Breast epithelium (tissue), 4 donors: ENCODE measurements around the gene DYNC1I1. TPM values are rescaled to one million over a fixed set of nuclear protein-coding genes. Genes with fewer than 3 reads are reported as not detected.

Experiments used
- DNase-seq, 2 donors: peaks; one replicate each; pipeline ENCODE4 v3.0.0-alpha.2; 2019; ENCODE audit warnings: low spot score in 2 of 2
- H3K27ac ChIP-seq, 2 donors: fragments of 200-600 bp; sonication (generic) in 1 of 2; one replicate each; pipeline ENCODE4 v1.5.1; 2016 to 2019; ENCODE audit warnings: mild to moderate bottlenecking in 1 of 2
- H3K27me3 ChIP-seq, 2 donors: fragments of 200-600 bp; sonication (generic) in 1 of 2; one replicate each; pipeline versions ENCODE4 v1.5.1 to v1.6.0; 2017 to 2019; ENCODE audit warnings: control low read depth in 1 of 2, mild to moderate bottlenecking in 1 of 2
- H3K36me3 ChIP-seq: fragments of 200-600 bp; one replicate; pipeline ENCODE4 v1.5.1; 2019
- H3K4me1 ChIP-seq, 2 donors: fragments of 200-600 bp; sonication (generic); one replicate each; pipeline ENCODE4 v1.5.1; 2016 to 2019; ENCODE audit warnings: control low read depth in 1 of 2
- H3K4me3 ChIP-seq, 3 donors: fragments of 200-600 bp; sonication (generic); 1 replicate in 2 of 3; 2 replicates in 1 of 3; pipeline ENCODE4 v1.5.1; 2016 to 2019; ENCODE audit warnings: mild to moderate bottlenecking in 3 of 3, moderate library complexity in 2 of 3
- H3K9me3 ChIP-seq, 2 donors: fragments of 200-600 bp; sonication (generic) in 1 of 2; one replicate each; pipeline ENCODE4 v1.5.1; 2016 to 2019; ENCODE audit warnings: control low read depth in 1 of 2
- POLR2A ChIP-seq: fragments of 450-650 bp; IDR thresholded peaks from one replicate; pipeline ENCODE4 v1.6.1; 2016; ENCODE audit warnings: antibody characterized with exemption, mild to moderate bottlenecking, moderate library complexity
- POLR2AphosphoS5 ChIP-seq, 3 donors: sonication (generic); formaldehyde crosslinking; IDR thresholded peaks; one replicate each; pipeline ENCODE4 v1.6.1; 2017; ENCODE audit warnings: antibody characterized with exemption in 3 of 3
- intact Hi-C: fragments of 100-400 bp; cut with DNase I; formaldehyde crosslinking; loops from one replicate; pipeline ENCODE4 v1.15.1; 2023; ENCODE audit warnings: low total_unique reads
- total RNA-seq, 3 donors: library from RNA; depleted of rRNA; stranded (reverse); fragments of >200 nt; gene quantifications; one replicate each; pipeline ENCODE4 v1.1.0, GENCODE V29; 2016
- TF ChIP-seq, protein P1 (sequence below), 3 donors: fragments of 450-650 bp; IDR thresholded peaks; one replicate each; pipeline ENCODE4 v1.5.1; 2016 to 2017; ENCODE audit warnings: antibody characterized with exemption in 3 of 3, mild to moderate bottlenecking in 3 of 3, moderate library complexity in 3 of 3

Gene DYNC1I1
- total RNA-seq, 3 donors from 2014 or later = 5.7 to 7.7 (median 6.6) TPM

DNA sequence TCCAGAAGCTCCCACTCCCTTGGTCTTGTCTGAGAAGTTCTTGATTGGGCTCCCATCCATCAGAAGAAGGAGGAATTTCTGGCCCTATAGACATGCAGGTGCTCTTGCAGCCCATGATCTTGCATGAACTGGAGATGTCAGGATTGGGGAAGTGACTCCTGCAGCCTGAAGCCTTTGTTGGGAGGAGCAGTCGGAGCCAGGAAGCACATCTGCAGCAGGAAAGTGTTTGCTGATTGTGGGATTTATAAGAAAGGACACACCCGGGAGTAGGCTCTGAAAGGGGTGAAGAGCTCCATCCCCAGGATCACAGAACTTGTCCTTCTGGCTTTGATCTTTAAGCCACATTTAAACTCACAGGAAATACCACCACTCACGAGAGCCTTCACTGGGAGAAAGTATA, 185.2 kb downstream of the DYNC1I1 start:
- Histone ChIP-seq H3K27me3 (no peaks in the 10 kb centered on the region), H3K4me3 (no peak overlapping the region), H3K36me3 (no peaks in the 10 kb centered on the region), H3K9me3 (no peaks in the 10 kb centered on the region), H3K27ac (no peak overlapping the region), H3K4me1 (no peaks in the 10 kb centered on the region)
- intact Hi-C loops = no loop called here
- DNase-seq = no peak
- TF ChIP-seq, protein P1, sequence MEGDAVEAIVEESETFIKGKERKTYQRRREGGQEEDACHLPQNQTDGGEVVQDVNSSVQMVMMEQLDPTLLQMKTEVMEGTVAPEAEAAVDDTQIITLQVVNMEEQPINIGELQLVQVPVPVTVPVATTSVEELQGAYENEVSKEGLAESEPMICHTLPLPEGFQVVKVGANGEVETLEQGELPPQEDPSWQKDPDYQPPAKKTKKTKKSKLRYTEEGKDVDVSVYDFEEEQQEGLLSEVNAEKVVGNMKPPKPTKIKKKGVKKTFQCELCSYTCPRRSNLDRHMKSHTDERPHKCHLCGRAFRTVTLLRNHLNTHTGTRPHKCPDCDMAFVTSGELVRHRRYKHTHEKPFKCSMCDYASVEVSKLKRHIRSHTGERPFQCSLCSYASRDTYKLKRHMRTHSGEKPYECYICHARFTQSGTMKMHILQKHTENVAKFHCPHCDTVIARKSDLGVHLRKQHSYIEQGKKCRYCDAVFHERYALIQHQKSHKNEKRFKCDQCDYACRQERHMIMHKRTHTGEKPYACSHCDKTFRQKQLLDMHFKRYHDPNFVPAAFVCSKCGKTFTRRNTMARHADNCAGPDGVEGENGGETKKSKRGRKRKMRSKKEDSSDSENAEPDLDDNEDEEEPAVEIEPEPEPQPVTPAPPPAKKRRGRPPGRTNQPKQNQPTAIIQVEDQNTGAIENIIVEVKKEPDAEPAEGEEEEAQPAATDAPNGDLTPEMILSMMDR (IDR thresholded peaks at IDR 0.05) = no peak
- no peak for TF ChIP-seq POLR2A
- TF ChIP-seq POLR2AphosphoS5 (IDR thresholded peaks at IDR 0.05) = no peak

GRCh38 chr7:95960706-95961244, 188.4 kb downstream of the DYNC1I1 start:
- no peak for TF ChIP-seq POLR2A
- TF ChIP-seq, protein P1 (IDR thresholded peaks at IDR 0.05) = no peak
- TF ChIP-seq POLR2AphosphoS5 (IDR thresholded peaks at IDR 0.05) = no peak
- intact Hi-C loops = no loop called here
- H3K27ac ChIP-seq = no peak overlapping the region

DNA sequence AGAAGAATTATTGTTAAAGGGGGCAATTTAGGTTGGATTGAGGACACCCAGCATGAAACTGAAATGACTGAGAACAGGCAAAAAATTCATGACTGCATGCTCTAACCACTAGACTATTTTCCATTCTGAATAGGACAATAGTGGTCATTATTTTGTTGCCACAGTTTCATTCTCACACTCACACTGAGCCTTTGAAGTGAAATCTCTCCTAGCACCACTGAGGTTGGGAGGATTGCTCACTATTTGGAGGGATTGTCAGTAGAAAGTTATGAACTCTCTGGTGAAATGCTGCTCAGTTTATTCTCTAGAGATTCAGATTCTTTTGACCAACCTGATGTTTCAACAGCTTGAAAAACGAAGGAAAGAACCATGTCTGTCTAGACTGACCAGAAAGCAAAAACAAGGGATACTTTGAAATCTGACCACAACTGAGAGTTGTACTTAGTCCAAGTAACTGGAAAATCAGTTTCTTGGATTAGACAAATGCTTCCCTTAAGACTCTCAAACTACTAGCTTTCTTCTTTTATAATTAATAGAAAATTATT, 191.2 kb downstream of the DYNC1I1 start:
- DNase-seq = no peak
- Histone ChIP-seq H3K27ac (no peak overlapping the region), H3K4me3 (no peak overlapping the region), H3K9me3 (no peaks in the 10 kb centered on the region), H3K36me3 (no peaks in the 10 kb centered on the region), H3K4me1 (no peaks in the 10 kb centered on the region), H3K27me3 (no peaks in the 10 kb centered on the region)
- intact Hi-C loops = no loop called here
- no peak for TF ChIP-seq POLR2A
- no peak for TF ChIP-seq POLR2AphosphoS5 (IDR thresholded peaks at IDR 0.05)
- TF ChIP-seq, protein P1 (IDR thresholded peaks at IDR 0.05) = no peak

More at GRCh38 chr7:95960706-95961244, 188.4 kb downstream of the DYNC1I1 start:
- no peak for DNase-seq
- Histone ChIP-seq H3K9me3 (no peaks in the 10 kb centered on the region), H3K4me1 (no peaks in the 10 kb centered on the region), H3K27me3 (no peaks in the 10 kb centered on the region), H3K4me3 (no peak overlapping the region), H3K36me3 (no peaks in the 10 kb centered on the region)

- Histone ChIP-seq H3K4me1 (no peaks in the 10 kb centered on the region), H3K36me3 (no peaks in the 10 kb centered on the region), H3K4me3 (no peak overlapping the region), H3K27me3 (no peaks in the 10 kb centered on the region), H3K27ac (no peak overlapping the region), H3K9me3 (no peaks in the 10 kb centered on the region)
- DNase-seq = no peak
- intact Hi-C loops = no loop called here
- TF ChIP-seq, protein P1 (IDR thresholded peaks at IDR 0.05) = no peak
- no peak for TF ChIP-seq POLR2AphosphoS5 (IDR thresholded peaks at IDR 0.05)
- no peak for TF ChIP-seq POLR2A
Measured at GRCh38 chr7:95971716-95972115, 199.4 kb downstream of the DYNC1I1 start.

- Histone ChIP-seq H3K9me3 (no peaks in the 10 kb centered on the region), H3K27me3 (no peaks in the 10 kb centered on the region), H3K27ac (no peak overlapping the region), H3K4me1 (no peaks in the 10 kb centered on the region), H3K36me3 (no peaks in the 10 kb centered on the region), H3K4me3 (no peak overlapping the region)
- TF ChIP-seq, protein P1 (IDR thresholded peaks at IDR 0.05) = no peak
- TF ChIP-seq POLR2AphosphoS5 (IDR thresholded peaks at IDR 0.05) = no peak
- no peak for TF ChIP-seq POLR2A
- DNase-seq = no peak
- intact Hi-C loops = no loop called here
Measured at GRCh38 chr7:95972523-95972922, 200.2 kb downstream of the DYNC1I1 start.
